HG02623 (cell line): ENCODE measurements around the gene ZNF628.

Experiments used
- ATAC-seq: cut with Tn5 transposase; IDR thresholded peaks from one replicate; pipeline ENCODE4 v1.9.1; 2021; ENCODE audit warnings: moderate library complexity; ENCODE audit not compliant: unreplicated experiment

ZNF628 gene

DNA sequence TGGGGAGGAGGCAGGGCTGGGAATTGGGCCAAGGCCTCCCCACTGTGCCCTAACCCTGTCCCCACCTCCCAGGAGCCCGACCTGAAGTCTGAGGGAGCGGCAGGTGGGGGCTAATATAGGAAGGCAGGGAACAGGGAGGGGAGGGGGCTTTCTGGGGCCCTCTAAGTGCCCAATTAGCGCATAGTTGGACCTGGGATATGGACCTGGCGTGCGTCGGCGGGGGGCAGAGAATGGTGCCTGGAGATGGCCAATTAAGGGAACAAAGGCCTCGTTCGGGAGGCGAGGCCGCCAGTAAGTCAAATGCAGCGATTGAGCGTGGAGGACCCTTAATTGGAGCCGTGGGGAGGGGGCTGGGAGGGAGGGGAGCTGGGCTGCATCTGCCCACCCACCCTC is 11.8 kb upstream of the ZNF628 start, which contains the start of gene C19orf85:
Gene C19orf85 (minus strand): TSS at position 90 of the 393 bp plus-strand sequence. CDS start 197 bp downstream, outside the sequence.
- ATAC-seq = no peak

DNA sequence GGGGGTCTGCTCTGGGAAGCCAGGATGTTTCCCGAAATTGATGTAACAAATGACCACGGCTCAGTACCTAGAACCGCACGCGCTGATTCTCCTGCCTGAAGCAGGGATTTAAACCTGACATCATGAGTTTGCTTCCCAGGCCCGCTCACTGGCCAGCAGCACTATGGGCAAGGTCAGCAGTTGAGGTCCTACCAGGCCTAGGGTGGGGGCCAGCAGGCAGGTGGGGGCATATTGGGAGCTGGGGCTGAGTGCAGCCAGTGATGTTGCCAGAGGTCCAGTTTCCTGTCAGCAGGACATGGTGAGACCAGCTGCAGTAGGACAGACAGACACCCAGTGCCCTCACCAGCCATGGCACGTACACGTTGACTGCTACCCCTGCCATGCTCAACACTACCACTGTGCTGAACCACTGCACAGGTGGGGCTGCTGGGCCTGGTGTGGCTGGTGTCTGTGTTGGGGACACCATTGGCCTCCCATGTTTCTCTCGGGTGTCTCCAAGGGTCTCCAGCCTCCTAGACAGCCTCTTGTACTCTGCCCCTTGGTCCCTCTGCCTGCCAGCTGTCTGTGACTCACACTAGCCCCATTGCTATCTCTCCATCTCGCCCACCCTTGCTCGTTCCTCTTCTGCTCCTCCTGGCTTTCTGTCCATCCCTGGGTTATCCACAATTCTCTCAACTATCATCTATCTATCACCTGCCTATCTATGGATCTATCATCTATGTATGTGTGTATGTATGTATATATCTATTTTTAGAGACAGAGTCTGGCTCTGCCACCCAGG is 10.8 kb upstream of the ZNF628 start:
- no peak for ATAC-seq

DNA sequence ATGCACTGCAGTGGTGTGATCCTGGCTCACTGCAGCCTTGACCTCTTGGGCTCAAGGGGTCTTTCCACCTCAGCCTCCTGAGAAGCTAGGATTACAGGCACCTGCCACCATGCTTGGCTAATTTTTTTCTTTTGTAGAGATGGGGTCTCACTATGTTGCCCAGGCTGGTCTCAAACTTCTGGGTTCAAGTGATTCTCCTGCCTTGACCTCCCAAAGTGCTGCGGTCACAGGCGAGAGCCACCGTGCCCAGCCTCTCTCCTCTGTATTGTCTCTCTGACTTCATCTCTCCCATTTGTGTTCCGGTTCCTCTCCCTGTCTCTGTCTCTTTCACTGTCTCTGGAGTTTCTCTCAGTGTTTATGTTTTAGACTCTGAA is 10.2 kb upstream of the ZNF628 start:
- no peak for ATAC-seq

DNA sequence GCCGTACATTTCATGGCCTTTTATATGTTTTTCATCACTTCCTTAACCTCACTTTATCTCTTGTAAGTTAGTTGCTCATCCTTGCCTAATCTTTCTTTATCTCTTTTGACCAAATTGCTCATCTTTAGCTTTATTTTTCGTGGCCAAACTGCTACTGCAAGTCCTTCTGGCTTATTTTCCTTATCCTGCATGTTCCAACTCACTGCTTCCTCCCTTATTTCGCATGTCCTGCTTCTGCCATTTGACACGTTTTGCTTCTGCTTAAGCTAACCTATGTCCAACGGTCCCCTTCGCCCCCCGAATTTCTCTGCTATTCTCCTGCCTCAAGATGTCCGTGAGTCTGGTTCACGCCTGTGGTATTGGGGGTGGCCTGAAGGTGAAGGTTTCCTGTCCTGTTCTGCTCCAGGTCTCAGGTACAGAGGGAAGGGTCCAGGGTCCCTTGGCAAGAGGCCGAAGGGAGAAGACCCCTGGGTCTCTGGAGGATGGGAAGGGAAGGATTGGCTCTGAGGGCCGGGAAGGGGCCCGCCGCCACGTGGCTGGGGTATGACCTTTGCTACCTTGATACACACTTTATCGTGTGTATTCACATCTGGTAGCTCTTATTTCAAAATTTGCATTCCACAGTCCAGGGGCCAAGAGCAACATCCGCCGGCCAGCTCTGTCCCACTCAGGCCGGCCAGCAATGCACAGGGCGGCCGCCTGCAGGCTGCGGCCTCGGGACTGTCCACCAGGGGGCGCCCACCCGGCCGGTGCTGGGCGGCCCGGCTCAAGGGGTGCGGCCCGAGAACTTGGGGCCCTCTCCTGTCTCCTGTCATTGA is 9.0 kb upstream of the ZNF628 start:
- no peak for ATAC-seq

DNA sequence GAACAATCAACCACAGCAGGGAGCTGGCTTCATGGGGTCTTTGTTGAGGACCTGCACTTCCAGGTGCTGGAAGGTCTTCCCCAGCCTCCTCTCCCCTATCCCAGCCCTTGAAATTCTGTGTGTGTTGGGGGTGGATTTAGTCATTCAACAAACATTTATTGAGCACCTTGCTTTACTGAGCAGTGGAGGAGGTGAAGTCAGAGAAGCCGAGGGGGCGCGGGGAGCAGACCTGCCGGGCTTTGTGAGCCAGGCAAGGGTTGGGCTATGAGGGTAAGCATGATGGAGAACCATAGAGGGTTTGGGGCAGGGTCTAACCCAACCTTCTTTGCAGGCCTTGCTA is 8.4 kb upstream of the ZNF628 start:
- ATAC-seq = no peak

- no peak for ATAC-seq
Observed at GRCh38 chr19:55471266-55471665, 5.2 kb upstream of the ZNF628 start.

- no peak for ATAC-seq
Observed at GRCh38 chr19:55472463-55472862, 4.0 kb upstream of the ZNF628 start.

DNA sequence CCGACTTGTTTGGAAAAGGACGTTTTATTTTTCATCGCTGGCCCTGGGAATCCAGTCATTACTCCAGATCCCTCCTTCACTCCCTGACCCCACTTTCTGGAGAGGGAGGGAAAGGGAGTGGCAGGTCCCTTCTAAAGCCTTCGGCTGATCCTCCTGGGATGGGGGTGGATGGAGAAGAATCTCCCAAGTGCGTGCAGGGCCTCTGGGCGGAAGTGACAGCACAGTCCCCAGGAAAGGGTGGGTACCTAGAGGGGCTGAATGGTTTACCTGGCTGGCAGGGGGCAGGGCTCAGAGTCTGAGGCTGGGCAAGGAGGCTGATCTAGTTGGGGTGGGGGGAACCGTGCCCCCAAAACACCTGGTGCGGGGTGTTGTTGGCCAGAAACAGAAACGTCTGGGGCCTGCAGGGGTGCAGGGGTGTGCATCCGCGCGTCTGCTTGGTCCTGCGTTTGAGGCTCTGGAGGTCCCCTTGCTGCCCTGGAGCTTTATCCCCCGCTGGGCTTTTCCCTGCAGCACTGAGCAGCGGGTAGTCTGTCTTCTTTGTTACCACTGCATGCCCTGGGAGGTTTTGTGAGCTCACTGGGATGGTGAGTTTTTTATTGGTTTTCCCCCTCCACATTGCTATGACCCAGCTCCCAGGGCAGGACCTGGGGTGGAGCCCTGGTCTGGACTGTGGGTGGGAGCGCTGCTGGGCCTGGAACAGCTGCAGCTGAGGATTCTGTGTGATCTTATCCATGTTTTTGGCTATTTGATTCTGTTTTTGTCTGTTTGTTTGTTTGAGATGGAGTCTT is 3.0 kb upstream of the ZNF628 start:
- ATAC-seq = no peak

DNA sequence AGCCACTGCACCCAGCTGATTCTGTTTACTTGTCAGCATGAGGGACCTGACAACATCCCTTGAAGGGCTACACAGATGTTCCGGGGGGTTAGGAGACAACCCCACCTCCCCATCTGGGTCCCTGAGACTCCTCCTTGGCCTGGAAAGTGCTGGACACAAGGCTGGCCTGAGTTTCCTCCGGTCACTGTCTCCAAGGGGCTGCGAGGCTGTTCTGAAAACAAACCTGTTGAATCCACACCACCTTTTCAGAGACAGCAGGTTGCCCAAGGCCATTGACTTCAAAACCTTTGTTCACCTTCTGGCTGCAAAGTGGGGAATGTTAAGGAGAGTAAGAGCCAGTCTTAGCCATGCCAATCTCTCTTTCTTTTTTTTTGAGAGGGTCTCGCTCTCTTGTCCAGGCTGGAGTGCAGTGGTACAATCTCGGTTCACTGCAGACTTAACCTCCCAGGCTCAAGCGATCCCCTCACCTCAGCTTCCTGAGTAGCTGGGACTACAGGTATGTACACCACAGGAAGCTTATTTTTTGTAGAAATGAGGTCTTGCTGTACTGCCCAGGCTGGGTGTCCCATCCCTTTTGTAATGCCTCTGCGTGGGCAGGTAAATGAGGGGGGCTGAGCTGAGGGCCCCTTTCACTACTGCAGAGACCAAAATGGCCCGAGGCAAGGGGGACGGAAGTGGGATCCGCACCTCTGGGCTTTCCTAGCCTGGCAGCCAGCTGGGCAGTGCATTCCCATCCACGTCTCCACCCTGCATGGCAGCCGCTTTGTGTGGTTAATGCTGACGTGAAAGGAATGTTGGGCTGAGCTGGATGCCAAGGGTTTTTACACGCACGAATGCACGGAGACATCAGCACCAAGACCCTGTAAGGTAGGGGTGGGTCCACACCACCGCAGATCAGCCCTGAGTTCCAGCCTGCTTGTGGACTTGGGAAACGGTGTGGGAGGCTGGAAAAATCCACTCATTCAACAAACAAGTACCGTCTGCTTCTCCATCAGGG is 1.9 kb upstream of the ZNF628 start:
- ATAC-seq = no peak

- no peak for ATAC-seq
Observed at GRCh38 chr19:55477905-55478304, 1.5 kb downstream of the ZNF628 start.

- no peak for ATAC-seq
Observed at GRCh38 chr19:55478364-55478763, 1.9 kb downstream of the ZNF628 start.

DNA sequence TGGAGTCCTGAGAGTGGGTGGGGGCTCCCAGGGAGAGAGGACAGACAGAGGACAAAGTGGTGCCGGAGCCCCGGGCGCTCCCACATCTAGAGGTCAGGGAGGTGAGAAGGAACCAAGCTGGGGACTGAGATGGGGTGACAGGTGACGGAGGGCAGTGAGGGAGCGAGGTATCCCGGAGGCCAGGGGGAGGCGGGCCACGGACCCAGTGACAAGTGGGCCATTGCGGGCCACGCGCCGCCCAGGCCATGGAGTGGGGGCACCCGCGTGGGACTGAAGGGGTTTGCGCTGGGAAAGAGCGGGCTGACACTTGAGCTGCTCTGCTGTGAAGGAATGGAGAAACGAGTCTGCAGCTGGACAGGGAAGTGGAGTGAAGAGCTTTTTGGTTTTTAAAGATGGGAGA is 2.6 kb downstream of the ZNF628 start:
- no peak for ATAC-seq

- ATAC-seq = no peak
Observed at GRCh38 chr19:55479451-55480230, 3.2 kb downstream of the ZNF628 start.

DNA sequence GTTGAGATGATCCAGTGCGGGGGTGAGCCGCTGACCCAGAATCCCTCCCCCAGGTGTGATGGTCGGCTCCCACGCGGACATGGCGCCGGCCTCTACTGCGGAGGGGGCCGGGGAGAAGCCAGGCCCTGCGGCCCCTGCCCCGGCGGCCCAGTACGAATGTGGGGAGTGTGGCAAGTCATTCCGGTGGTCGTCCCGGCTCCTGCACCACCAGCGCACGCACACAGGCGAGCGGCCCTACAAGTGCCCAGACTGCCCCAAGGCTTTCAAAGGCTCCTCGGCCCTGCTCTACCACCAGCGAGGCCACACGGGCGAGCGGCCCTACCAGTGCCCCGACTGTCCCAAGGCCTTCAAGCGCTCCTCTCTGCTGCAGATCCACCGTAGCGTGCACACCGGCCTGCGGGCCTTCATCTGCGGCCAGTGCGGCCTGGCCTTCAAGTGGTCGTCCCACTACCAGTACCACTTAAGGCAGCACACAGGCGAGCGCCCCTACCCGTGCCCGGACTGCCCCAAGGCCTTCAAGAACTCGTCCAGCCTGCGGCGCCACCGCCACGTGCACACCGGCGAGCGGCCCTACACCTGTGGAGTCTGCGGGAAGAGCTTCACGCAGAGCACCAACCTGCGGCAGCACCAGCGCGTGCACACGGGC is 4.9 kb downstream of the ZNF628 start:
- no peak for ATAC-seq

- no peak for ATAC-seq
Observed at GRCh38 chr19:55481794-55482155, 5.4 kb downstream of the ZNF628 start.

DNA sequence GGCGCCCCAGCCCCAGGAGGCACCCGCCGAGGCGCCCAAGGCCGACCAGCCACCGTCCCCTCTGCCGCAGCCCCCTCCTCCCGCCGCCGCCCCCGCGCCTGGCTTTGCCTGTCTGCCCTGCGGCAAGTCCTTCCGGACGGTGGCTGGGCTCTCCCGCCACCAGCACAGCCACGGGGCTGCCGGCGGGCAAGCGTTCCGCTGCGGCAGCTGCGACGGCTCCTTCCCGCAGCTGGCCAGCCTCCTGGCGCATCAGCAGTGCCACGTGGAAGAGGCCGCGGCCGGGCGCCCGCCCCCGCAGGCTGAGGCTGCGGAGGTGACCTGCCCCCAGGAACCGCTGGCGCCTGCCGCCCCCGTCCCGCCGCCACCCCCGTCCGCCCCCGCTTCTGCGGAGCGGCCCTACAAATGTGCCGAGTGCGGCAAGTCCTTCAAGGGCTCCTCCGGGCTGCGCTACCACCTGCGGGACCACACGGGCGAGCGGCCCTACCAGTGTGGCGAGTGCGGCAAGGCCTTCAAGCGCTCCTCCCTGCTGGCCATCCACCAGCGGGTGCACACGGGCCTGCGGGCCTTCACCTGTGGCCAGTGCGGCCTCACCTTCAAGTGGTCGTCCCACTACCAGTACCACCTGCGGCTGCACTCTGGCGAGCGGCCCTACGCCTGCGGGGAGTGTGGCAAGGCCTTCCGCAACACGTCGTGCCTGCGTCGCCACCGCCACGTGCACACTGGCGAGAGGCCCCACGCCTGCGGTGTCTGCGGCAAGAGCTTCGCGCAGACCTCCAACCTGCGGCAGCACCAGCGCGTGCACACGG is 5.9 kb downstream of the ZNF628 start:
- no peak for ATAC-seq

DNA sequence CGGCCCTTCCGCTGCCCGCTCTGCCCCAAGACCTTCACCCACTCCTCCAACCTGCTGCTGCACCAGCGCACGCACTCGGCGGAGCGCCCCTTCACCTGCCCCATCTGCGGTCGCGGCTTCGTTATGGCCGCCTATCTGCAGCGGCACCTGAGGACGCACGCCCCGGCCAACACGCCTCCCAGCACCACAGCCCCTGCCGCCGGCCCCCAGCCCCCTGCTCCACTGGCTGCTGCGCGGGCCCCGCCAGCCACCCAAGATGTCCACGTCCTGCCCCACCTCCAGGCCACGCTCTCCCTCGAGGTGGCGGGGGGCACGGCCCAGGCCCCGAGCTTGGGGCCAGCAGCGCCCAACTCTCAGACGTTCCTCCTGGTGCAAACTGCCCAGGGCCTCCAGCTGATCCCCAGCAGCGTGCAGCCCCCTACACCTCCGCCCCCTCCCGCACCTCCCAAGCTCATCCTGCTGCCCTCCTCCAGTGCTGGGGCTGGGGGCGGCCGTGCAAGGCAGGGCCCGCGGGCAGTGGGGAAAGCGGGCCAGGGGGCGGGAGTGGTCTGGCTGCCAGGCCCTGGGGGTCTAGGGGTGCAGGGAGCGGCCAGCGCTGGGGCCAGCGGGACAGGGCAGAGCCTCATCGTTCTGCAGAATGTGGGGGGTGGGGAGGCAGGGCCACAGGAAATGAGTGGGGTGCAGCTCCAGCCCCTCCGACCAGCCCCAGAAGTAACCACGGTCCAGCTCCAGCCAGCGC is 6.7 kb downstream of the ZNF628 start:
- ATAC-seq = no peak
